Osteoblast (primary cell): ENCODE data around the gene CFAP97D2. TPM values are rescaled to one million over a fixed set of nuclear protein-coding genes. Genes with fewer than 3 reads are reported as not detected.
"Not testable (repeated sequence)": the region's sequence is repeated elsewhere in the genome, so short reads cannot be mapped to it uniquely, and the experiment has no call there.

Experiments
- DNase-seq: peaks from one replicate; pipeline ENCODE4 v3.0.0; 2011; ENCODE audit warnings: low spot score, mixed read lengths; ENCODE audit not compliant: insufficient read length; ENCODE audit errors: missing footprints
- H2AFZ ChIP-seq: 2 replicates; pipeline ENCODE4 v1.6.0; 2011; ENCODE audit warnings: mild to moderate bottlenecking, low read length
- H3K27ac ChIP-seq: 2 replicates; pipeline ENCODE4 v1.5.1; 2011; ENCODE audit warnings: mild to moderate bottlenecking, low read depth, low read length, moderate library complexity
- H3K27me3 ChIP-seq: 2 replicates; pipeline ENCODE4 v1.6.0; 2012; ENCODE audit warnings: mild to moderate bottlenecking, control low read depth, inconsistent platforms, low read length, moderate library complexity; ENCODE audit not compliant: insufficient read depth
- H3K36me3 ChIP-seq: 2 replicates; pipeline ENCODE4 v1.5.1; 2011; ENCODE audit warnings: mild to moderate bottlenecking, low read length, control low read depth, moderate library complexity; ENCODE audit not compliant: insufficient read depth
- H3K4me1 ChIP-seq: 2 replicates; pipeline ENCODE4 v1.5.1; 2011; ENCODE audit warnings: mild to moderate bottlenecking, low read length, control low read depth, moderate library complexity; ENCODE audit not compliant: insufficient read depth
- H3K4me2 ChIP-seq: 2 replicates; pipeline ENCODE4 v1.6.0; 2011; ENCODE audit warnings: mild to moderate bottlenecking, low read length; ENCODE audit not compliant: insufficient read depth
- H3K4me3 ChIP-seq: fragments of 200-600 bp; sonication (generic); 3 replicates; pipeline ENCODE4 v1.5.1; 2012; ENCODE audit warnings: mild to moderate bottlenecking, low read length, inconsistent platforms; ENCODE audit not compliant: insufficient read depth
- H3K79me2 ChIP-seq: 2 replicates; pipeline ENCODE4 v1.6.0; 2012; ENCODE audit warnings: mild to moderate bottlenecking, low read length, control low read depth, inconsistent platforms; ENCODE audit not compliant: insufficient read depth
- H3K9me3 ChIP-seq: 2 replicates; pipeline ENCODE4 v1.5.1; 2011; ENCODE audit warnings: low read depth, low read length, control low read depth
- H4K20me1 ChIP-seq: 2 replicates; pipeline ENCODE4 v1.6.0; 2012; ENCODE audit warnings: mild to moderate bottlenecking, low read length, control low read depth; ENCODE audit not compliant: insufficient read depth
- CTCF ChIP-seq: IDR thresholded peaks from 2 replicates; pipeline ENCODE4 v1.5.1; 2011; ENCODE audit warnings: mild to moderate bottlenecking, low read depth, low read length, moderate library complexity; ENCODE audit errors: extremely low read depth
- total RNA-seq: library from RNA; depleted of rRNA; stranded (reverse); fragments of >200 nt; gene quantifications from 2 replicates; pipeline ENCODE4 v1.2.3, GENCODE V29; 2012

CFAP97D2 gene
- total RNA-seq, 1 donor, result not detected

DNA sequence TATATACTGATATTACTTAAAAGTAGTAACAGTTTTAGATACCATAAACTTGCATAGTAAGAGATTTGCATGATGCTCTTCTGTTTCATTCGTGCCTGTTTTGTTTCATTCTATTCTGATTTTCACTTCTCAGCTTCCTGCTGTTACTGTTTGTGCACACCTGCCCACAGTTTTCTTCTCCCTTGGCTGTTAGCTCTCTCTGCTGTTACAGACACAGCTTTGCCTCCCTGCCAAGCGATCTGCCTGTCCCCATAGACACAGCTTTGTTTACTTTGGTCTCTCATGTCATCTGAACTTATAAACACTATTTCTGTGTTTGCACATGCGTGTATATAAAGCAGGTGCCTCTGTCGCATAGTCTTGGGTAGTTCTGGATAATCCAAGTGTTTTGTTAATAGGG lies 80.9 kb downstream of the CFAP97D2 start:
- Histone ChIP-seq H3K4me1 (peaks cover 28% of the 10 kb centered on the region), H3K36me3 (peaks cover 86% of the 10 kb centered on the region), H2AFZ (no peak overlapping the region), H3K27me3 (no peaks in the 10 kb centered on the region), H4K20me1 (no peaks in the 10 kb centered on the region), H3K4me2 (no peak overlapping the region), H3K4me3 (no peak overlapping the region), H3K27ac (no peak overlapping the region), H3K79me2 (peaks cover 3% of the 10 kb centered on the region), H3K9me3 (no peaks in the 10 kb centered on the region)
- no peak for TF ChIP-seq CTCF
- no peak for DNase-seq

DNA sequence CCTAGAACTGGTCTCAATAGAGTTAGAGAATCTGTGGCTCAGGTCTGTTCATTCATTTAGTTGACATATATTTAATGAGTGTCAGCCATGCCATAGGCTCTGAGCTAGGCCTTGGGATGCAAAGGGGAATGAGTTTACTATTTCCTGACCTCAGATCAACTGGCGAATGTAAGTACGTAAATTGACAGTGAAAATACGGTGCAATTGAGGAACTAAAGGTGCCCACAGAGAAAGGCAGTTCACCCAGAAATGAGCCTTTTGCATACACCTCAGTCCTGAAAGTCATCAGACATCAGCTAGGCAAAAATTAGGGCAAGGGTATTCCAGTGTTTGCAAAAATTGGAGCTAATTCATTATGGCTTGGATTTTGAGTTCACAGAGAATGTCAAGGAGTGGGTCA lies 81.8 kb downstream of the CFAP97D2 start:
- Histone ChIP-seq H3K27me3 (no peaks in the 10 kb centered on the region), H3K4me3 (no peak overlapping the region), H3K4me2 (no peak overlapping the region), H3K79me2 (peaks cover 3% of the 10 kb centered on the region), H3K9me3 (no peaks in the 10 kb centered on the region), H4K20me1 (no peaks in the 10 kb centered on the region), H3K36me3 (peaks cover 78% of the 10 kb centered on the region), H2AFZ (no peak overlapping the region), H3K4me1 (peaks cover 37% of the 10 kb centered on the region), H3K27ac (no peak overlapping the region)
- DNase-seq, result no peak
- no peak for TF ChIP-seq CTCF

DNA sequence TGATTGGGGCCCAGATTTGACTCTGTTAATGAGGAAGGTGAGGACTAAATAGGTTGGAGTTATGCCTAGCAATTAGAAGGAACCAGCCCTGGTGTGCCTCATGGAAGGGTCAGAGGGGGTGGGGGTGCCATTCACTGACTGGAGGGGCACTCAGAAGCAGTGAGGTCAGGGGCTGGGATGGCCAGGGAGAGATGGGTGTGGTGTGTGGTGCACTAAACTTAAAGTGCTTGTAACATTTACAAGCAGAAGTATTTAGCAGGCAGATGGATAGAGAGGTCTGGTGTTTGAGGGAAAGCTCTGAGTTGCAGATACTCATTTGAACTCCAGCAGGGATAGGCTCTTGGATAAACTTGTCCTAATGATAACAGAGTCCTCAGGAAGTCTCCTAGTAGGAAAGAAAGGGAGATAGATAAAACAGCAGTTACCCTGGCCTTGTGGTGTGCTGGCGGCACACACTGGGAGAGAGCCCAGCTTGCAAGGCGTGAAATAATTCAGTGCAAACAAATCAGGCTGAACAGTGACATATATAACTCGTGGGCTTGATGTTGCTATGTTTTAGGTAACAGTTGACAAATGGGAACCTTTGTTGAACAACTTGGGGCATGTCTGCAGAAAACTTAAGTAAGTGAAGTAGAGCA lies 82.4 kb downstream of the CFAP97D2 start:
- no peak for TF ChIP-seq CTCF
- H3K4me2 ChIP-seq, result no peak overlapping the region
- peaks cover 80% of the 10 kb centered on the region for H3K36me3 ChIP-seq
- H3K4me1 ChIP-seq, result peaks cover 43% of the 10 kb centered on the region
- H2AFZ ChIP-seq, result no peak overlapping the region
- no peak overlapping the region for H3K4me3 ChIP-seq
- no peaks in the 10 kb centered on the region for H4K20me1 ChIP-seq
- H3K9me3 ChIP-seq, result no peaks in the 10 kb centered on the region
- no peak overlapping the region for H3K27ac ChIP-seq
- no peaks in the 10 kb centered on the region for H3K27me3 ChIP-seq
- peak; percentile 3 for DNase-seq
- peaks cover 3% of the 10 kb centered on the region for H3K79me2 ChIP-seq

- H3K4me2 ChIP-seq, result no peak overlapping the region
- no peaks in the 10 kb centered on the region for H3K9me3 ChIP-seq
- H2AFZ ChIP-seq, result no peak overlapping the region
- peaks cover 50% of the 10 kb centered on the region for H3K4me1 ChIP-seq
- H3K79me2 ChIP-seq, result peaks cover 5% of the 10 kb centered on the region
- H3K27me3 ChIP-seq, result no peaks in the 10 kb centered on the region
- peaks cover 79% of the 10 kb centered on the region for H3K36me3 ChIP-seq
- TF ChIP-seq CTCF, result no peak
- DNase-seq, result no peak
- H3K27ac ChIP-seq, result peak overlapping the region; percentile 91
- no peaks in the 10 kb centered on the region for H4K20me1 ChIP-seq
- H3K4me3 ChIP-seq, result no peak overlapping the region
Measured at GRCh38 chr13:114263578-114263977, 84.5 kb downstream of the CFAP97D2 start.

DNA sequence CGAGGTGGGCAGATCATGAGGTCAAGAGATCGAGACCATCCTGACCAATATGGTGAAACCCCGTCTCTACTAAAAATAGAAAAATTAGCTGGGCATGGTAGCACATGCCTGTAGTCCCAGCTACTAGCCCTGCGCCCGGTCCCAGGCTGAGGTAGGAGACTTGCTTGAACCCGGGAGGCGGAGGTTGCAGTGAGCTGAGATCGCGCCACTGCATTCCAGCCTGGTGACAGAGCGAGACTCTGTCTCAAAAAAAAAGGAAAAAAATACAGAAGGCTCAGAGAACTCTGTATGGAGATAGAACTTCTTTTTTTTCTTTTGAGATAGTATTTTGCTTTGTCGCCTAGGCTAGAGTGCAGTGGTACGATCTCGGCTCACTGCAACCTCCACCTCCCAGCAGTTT lies 85.3 kb downstream of the CFAP97D2 start:
- not testable (repeated sequence) for DNase-seq, H3K9me3 ChIP-seq, H3K27me3 ChIP-seq, H3K79me2 ChIP-seq, H2AFZ ChIP-seq, H4K20me1 ChIP-seq
- Histone ChIP-seq H3K4me1 (peaks cover 58% of the 10 kb centered on the region), H3K27ac (peak overlapping the region; percentile 91), H3K4me2 (peak overlapping the region; percentile 57), H3K4me3 (peak overlapping the region; percentile 37), H3K36me3 (peaks cover 79% of the 10 kb centered on the region)
